ENCODE data around the gene HMCN2. TPM values are rescaled to one million over a fixed set of nuclear protein-coding genes. Genes with fewer than 3 reads are reported as not detected.
"Not testable (repeated sequence)": the region's sequence is repeated elsewhere in the genome, so short reads cannot be mapped to it uniquely, and the experiment has no call there.

Gene HMCN2
- polyA plus RNA-seq, 1 of the 3 experiments (the other 2 are of a cell fraction) = 0.15 TPM

GRCh38 chr9:130433947-130434262 is 168.3 kb downstream of the HMCN2 start:
- Histone ChIP-seq H3K9ac (no peak overlapping the region), H2AFZ (ENCODE audit: low read depth) (no peak overlapping the region), H3K36me3 (replicated peaks in 1 of 2; ENCODE audit: control insufficient read depth in 1 of 2, insufficient read depth in 2 of 2, low read length in 1 of 2) (no peaks in the 10 kb centered on the region), H3K79me2 (ENCODE audit: insufficient read depth) (no peaks in the 10 kb centered on the region), H4K20me1 (ENCODE audit: insufficient read depth) (no peaks in the 10 kb centered on the region), H3F3A (replicated peaks; ENCODE audit: insufficient read depth) (no peaks in the 10 kb centered on the region), H3K4me1 (ENCODE audit: control insufficient read depth in 1 of 2, insufficient read depth in 2 of 2, low read depth in 1 of 2, low read length in 1 of 2) (peaks cover 0 to 16% of the 10 kb centered on the region in 2 experiments; a peak in 1 of 4 replicates), H3K27ac (ENCODE audit: low read depth in 2 of 2, low read length in 1 of 2) (no peak overlapping the region), H3K9me2 (no peaks in the 10 kb centered on the region), H3K4me2 (no peak overlapping the region), H3K9me3 (no peaks in the 10 kb centered on the region), H3K4me3 (ENCODE audit: low read depth in 2 of 2, low read length in 1 of 2) (no peak overlapping the region), H3K27me3 (ENCODE audit: insufficient read depth) (no peaks in the 10 kb centered on the region)
- DNase-seq = no peak
- CTCF ChIA-PET = interaction anchor here (1.2 to 3.3 kb wide), 7 partner anchors 10 to 49 kb away, joined by 3 to 13 read pairs (median 4); no protein-coding TSS in a partner anchor
- POLR2A ChIA-PET = no interaction called here
- 97% methylated on average over 8 of the region's 9 CpGs for WGBS (ENCODE audit: low lambda C conversion rate)
- no peak for TF ChIP-seq POLR2AphosphoS5 (IDR thresholded peaks at IDR 0.05; ENCODE audit: low read depth, low read length)
- TF ChIP-seq MEF2A (IDR thresholded peaks at IDR 0.05; ENCODE audit: borderline replicate concordance, low read depth) = no peak
- no peak for TF ChIP-seq RFX5 (IDR thresholded peaks at IDR 0.05; ENCODE audit: low read length)
- no peak for TF ChIP-seq USF1 (IDR thresholded peaks at IDR 0.05; ENCODE audit: borderline replicate concordance, low read depth)
- TF ChIP-seq TCF12 (IDR thresholded peaks at IDR 0.05) = no peak
- no peak for TF ChIP-seq CHD2 (IDR thresholded peaks at IDR 0.05; ENCODE audit: low read length, partially characterized antibody)
- TF ChIP-seq SIN3A (IDR thresholded peaks at IDR 0.05; ENCODE audit: borderline replicate concordance, low read depth, low read length) = no peak
- no peak for TF ChIP-seq ELF1 (IDR thresholded peaks at IDR 0.05)
- TF ChIP-seq FOXJ3 (CRISPR knock-in tag; IDR thresholded peaks at IDR 0.05) = no peak
- no peak for TF ChIP-seq ZBTB33 (IDR thresholded peaks at IDR 0.05; ENCODE audit: borderline replicate concordance, low read depth)
- TF ChIP-seq GATA2 (CRISPR knock-in tag; IDR thresholded peaks at IDR 0.05) = no peak
- TF ChIP-seq RAD21 (IDR thresholded peaks at IDR 0.05; ENCODE audit: low read length) = no peak
- no peak for TF ChIP-seq YY1 (IDR thresholded peaks at IDR 0.05; ENCODE audit: low read depth)
- TF ChIP-seq IRF3 (IDR thresholded peaks at IDR 0.05; ENCODE audit: low read depth, low read length) = no peak
- no peak for TF ChIP-seq PBX3 (IDR thresholded peaks at IDR 0.05)
- no peak for TF ChIP-seq EP300 (IDR thresholded peaks at IDR 0.05; ENCODE audit: borderline replicate concordance in 1 of 2, low read depth in 1 of 2, low read length in 1 of 2)
- TF ChIP-seq RXRA (IDR thresholded peaks at IDR 0.05; ENCODE audit: borderline replicate concordance, low read depth) = no peak
- TF ChIP-seq TAF1 (IDR thresholded peaks at IDR 0.05; ENCODE audit: borderline replicate concordance, low read depth, low read length) = no peak
- TF ChIP-seq FOXM1 (IDR thresholded peaks at IDR 0.05; ENCODE audit: low read depth) = no peak
- no peak for TF ChIP-seq JUND (IDR thresholded peaks at IDR 0.05)

- H3K27ac ChIP-seq (ENCODE audit: low read depth in 2 of 2, low read length in 1 of 2); H3K4me2 ChIP-seq; H3K4me3 ChIP-seq (ENCODE audit: low read depth in 2 of 2, low read length in 1 of 2); H3K9ac ChIP-seq; POLR2A ChIA-PET; H4K20me1 ChIP-seq (ENCODE audit: insufficient read depth); DNase-seq; H3K27me3 ChIP-seq (ENCODE audit: insufficient read depth); H3F3A ChIP-seq (replicated peaks; ENCODE audit: insufficient read depth); H2AFZ ChIP-seq (ENCODE audit: low read depth); H3K9me3 ChIP-seq; H3K36me3 ChIP-seq (replicated peaks in 1 of 2; ENCODE audit: control insufficient read depth in 1 of 2, insufficient read depth in 2 of 2, low read length in 1 of 2); H3K9me2 ChIP-seq; H3K79me2 ChIP-seq (ENCODE audit: insufficient read depth): not testable (repeated sequence)
- CTCF ChIA-PET = interaction anchor here (1.2 to 3.3 kb wide), 5 partner anchors 11 to 248 kb away, joined by 3 to 13 read pairs (median 4); no protein-coding TSS in a partner anchor
- H3K4me1 ChIP-seq (ENCODE audit: control insufficient read depth in 1 of 2, insufficient read depth in 2 of 2, low read depth in 1 of 2, low read length in 1 of 2) = peaks cover 0 to 16% of the 10 kb centered on the region in 2 experiments; a peak in 1 of 4 replicates
- WGBS (ENCODE audit: low lambda C conversion rate) = 94% methylated on average over 5 of the region's 5 CpGs
These were observed 169.1 kb downstream of the HMCN2 start for GRCh38 chr9:130434656-130435055.
